GM23338 (cell line): Measurements from ENCODE around the gene PCDHA13. TPM values are rescaled to one million over a fixed set of nuclear protein-coding genes. Genes with fewer than 3 reads are reported as not detected.
A peak's percentile ranks its signal among the peaks of the same experiment; 100 is the strongest.

Experiments
- ATAC-seq: fragments of 200-7000 bp; cut with Tn5 transposase; 3 replicates; pipeline ENCODE4 v1.9.1; 2020
- DNase-seq: peaks from one replicate; pipeline ENCODE4 v3.0.0-alpha.2; 2015; ENCODE audit warnings: low spot score
- H2AFZ ChIP-seq: fragments of 200-600 bp; sonication (generic); 2 replicates; pipeline ENCODE4 v1.8.0; 2016; ENCODE audit warnings: antibody characterized with exemption, mild to moderate bottlenecking, moderate library complexity
- H3F3A ChIP-seq: fragments of 200-600 bp; sonication (generic); replicated peaks from 2 replicates; pipeline ENCODE4 v1.8.0; 2017; ENCODE audit warnings: antibody characterized with exemption, mixed run types, low read depth
- H3K27ac ChIP-seq: fragments of 200-600 bp; sonication (generic); 2 replicates; pipeline ENCODE4 v1.6.1; 2016; ENCODE audit warnings: low read depth
- H3K27me3 ChIP-seq: fragments of 200-600 bp; sonication (generic); 2 replicates; pipeline ENCODE4 v1.8.0; 2016; ENCODE audit warnings: mild to moderate bottlenecking, mixed run types, moderate library complexity; ENCODE audit not compliant: insufficient read depth
- H3K36me3 ChIP-seq: fragments of 200-600 bp; sonication (generic); 2 replicates; pipeline ENCODE4 v1.8.0; 2016; ENCODE audit warnings: mild to moderate bottlenecking; ENCODE audit not compliant: insufficient read depth
- H3K4me1 ChIP-seq: fragments of 200-600 bp; sonication (generic); 2 replicates; pipeline ENCODE4 v1.8.0; 2016; ENCODE audit warnings: mild to moderate bottlenecking, moderate library complexity; ENCODE audit not compliant: insufficient read depth
- H3K4me2 ChIP-seq: fragments of 200-600 bp; sonication (generic); 2 replicates; pipeline ENCODE4 v1.7.1; 2017; ENCODE audit warnings: mixed run types
- H3K4me3 ChIP-seq: fragments of 200-600 bp; sonication (generic); 2 replicates; pipeline ENCODE4 v1.6.1; 2016; ENCODE audit warnings: mixed run types
- H3K79me2 ChIP-seq: fragments of 200-600 bp; sonication (generic); replicated peaks from 2 replicates; pipeline ENCODE4 v1.8.0; 2017; ENCODE audit warnings: mild to moderate bottlenecking; ENCODE audit not compliant: insufficient read depth
- H3K9me2 ChIP-seq: fragments of 200-600 bp; sonication (generic); 2 replicates; pipeline ENCODE4 v1.8.0; 2017; ENCODE audit not compliant: insufficient read depth
- H4K20me1 ChIP-seq: fragments of 200-600 bp; sonication (generic); replicated peaks from 2 replicates; pipeline ENCODE4 v1.8.0; 2017; ENCODE audit warnings: mild to moderate bottlenecking; ENCODE audit not compliant: insufficient read depth
- H3K27ac Mint-ChIP-seq: 2 replicates; pipeline ENCODE4 v1.8.0; 2020; ENCODE audit warnings: inconsistent platforms, mild to moderate bottlenecking, moderate library complexity, mixed read lengths
- H3K27me3 Mint-ChIP-seq: 3 replicates; pipeline ENCODE4 v1.8.0; 2022; ENCODE audit warnings: low read depth, mild to moderate bottlenecking, moderate library complexity, mixed read lengths, inconsistent platforms; ENCODE audit not compliant: insufficient read depth, poor library complexity
- H3K36me3 Mint-ChIP-seq: 3 replicates; pipeline ENCODE4 v1.8.0; 2021; ENCODE audit warnings: low read depth, mild to moderate bottlenecking, inconsistent platforms, moderate library complexity, mixed read lengths
- H3K4me1 Mint-ChIP-seq: 3 replicates; pipeline ENCODE4 v1.8.0; 2020; ENCODE audit warnings: mild to moderate bottlenecking, inconsistent platforms, mixed read lengths
- H3K4me3 Mint-ChIP-seq: 3 replicates; pipeline ENCODE4 v1.8.0; 2021; ENCODE audit warnings: moderate library complexity, mild to moderate bottlenecking, inconsistent platforms, mixed read lengths
- H3K9me3 Mint-ChIP-seq: 3 replicates; pipeline ENCODE4 v1.8.0; 2020; ENCODE audit warnings: moderate library complexity, mild to moderate bottlenecking, inconsistent platforms, mixed read lengths
- CREB1 ChIP-seq: fragments of 250-450 bp; sonication (Bioruptor Pico); IDR thresholded peaks from 2 replicates; pipeline ENCODE4 v1.5.0; 2020; ENCODE audit warnings: low read depth, mild to moderate bottlenecking, moderate library complexity
- EZH2 ChIP-seq: fragments of 200-600 bp; sonication (generic); IDR thresholded peaks from one replicate; pipeline ENCODE4 v1.8.0; 2017; ENCODE audit warnings: antibody characterized with exemption, mild to moderate bottlenecking, low read depth; ENCODE audit not compliant: unreplicated experiment
- EZH2phosphoT487 ChIP-seq: fragments of 200-600 bp; sonication (generic); IDR thresholded peaks from one replicate; pipeline ENCODE4 v1.8.1; 2018; ENCODE audit warnings: antibody characterized with exemption; ENCODE audit not compliant: unreplicated experiment
- JUNB ChIP-seq: IDR thresholded peaks from one replicate; pipeline ENCODE4 v1.6.1; 2016; ENCODE audit warnings: antibody characterized with exemption; ENCODE audit not compliant: unreplicated experiment
- POLR2AphosphoS5 ChIP-seq: IDR thresholded peaks from 2 replicates; pipeline ENCODE4 v1.6.1; 2016; ENCODE audit warnings: antibody characterized with exemption, low read depth
- STAT1 ChIP-seq: IDR thresholded peaks from one replicate; pipeline ENCODE4 v1.6.1; 2016; ENCODE audit warnings: antibody characterized with exemption; ENCODE audit not compliant: unreplicated experiment
- polyA plus RNA-seq: library from polyadenylated mRNA; unstranded; fragments of >200 nt; fragmentation: Nextera tagmentation; extraction: Ambion mirVana; gene quantifications from 2 replicates; pipeline ENCODE4 v1.2.1, GENCODE V29; 2016
- total RNA-seq: library from RNA; depleted of rRNA; stranded (reverse); fragments of >200 nt; shearing (Covaris generic); gene quantifications from 2 replicates; pipeline ENCODE4 v1.2.3, GENCODE V29; 2014
- TF ChIP-seq, protein P1 (sequence below): IDR thresholded peaks from one replicate; pipeline ENCODE4 v1.6.1; 2018; ENCODE audit warnings: antibody characterized with exemption; ENCODE audit not compliant: unreplicated experiment
- TF ChIP-seq, protein P2 (sequence below): IDR thresholded peaks from 2 replicates; pipeline ENCODE4 v1.6.1; 2016; ENCODE audit warnings: antibody characterized with exemption

PCDHA13 gene
- total and polyA plus RNA-seq, 2 experiments from 2014 or later = 1.2 to 9.8 TPM

DNA sequence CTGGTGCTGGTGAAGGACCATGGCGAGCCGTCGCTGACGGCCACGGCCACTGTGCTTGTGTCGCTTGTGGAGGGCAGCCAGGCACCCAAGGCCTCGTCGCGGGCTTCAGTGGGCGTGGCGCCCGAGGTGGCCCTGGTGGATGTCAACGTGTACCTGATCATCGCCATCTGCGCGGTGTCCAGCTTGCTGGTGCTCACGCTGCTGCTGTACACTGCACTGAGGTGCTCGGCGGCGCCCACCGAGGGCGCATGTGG, 24.0 kb upstream of the PCDHA13 start:
- Mint-ChIP-seq H3K9me3 (peaks cover 42% of the 10 kb centered on the region), H3K4me1 (peaks cover 7% of the 10 kb centered on the region; the same call in 2 of the 3 replicates), H3K4me3 (peak overlapping the region; percentile 30; the same call in 1 of the 3 replicates)

DNA sequence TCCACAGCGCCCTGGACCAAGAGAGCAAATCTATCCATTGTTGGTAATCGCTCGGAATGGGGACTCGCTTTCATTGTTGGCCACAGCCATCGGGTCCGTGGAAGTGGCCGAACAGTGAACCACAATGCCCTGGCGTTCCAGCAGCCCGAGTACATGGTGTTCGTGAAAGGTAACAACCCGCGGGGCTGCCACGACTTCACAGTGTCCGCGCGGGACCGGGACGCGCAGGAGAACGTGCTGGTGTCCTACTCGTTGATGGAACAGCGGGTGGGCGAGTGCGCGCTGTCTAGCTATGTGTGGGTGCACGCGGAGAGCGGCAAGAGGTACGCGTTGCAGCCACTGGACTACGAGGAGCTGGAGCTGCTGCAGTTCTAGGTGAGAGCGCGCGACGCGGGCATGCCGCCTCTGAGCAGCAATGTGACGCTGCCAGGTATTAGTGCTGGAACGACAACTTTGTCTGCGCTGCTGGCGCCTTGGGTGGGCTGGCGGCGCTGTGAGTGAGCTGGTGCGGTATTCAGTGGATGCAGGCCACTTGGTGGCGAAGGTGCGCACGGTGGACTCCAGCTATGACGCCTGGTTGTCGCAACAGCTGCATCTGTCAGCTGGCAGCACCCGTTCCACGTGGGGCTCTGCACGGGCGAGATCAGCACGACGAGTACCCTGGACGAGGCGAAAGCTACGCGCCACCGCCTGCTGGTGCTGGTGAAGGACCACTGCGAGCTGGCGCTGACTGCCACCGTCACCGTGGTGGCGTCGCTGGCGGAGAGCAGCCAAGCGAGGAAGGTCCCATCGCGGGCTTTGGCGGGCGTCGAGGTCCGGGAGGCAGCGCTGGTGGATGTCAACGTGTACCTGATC, 19.3 kb upstream of the PCDHA13 start:
- no peaks in the 10 kb centered on the region for H3F3A ChIP-seq
- no peak overlapping the region for H3K27ac Mint-ChIP-seq
- no peaks in the 10 kb centered on the region for H3K4me1 ChIP-seq
- no peaks in the 10 kb centered on the region for H3K4me1 Mint-ChIP-seq
- H3K4me2 ChIP-seq = no peak overlapping the region
- peaks cover 15% of the 10 kb centered on the region for H3K79me2 ChIP-seq
- peaks cover 51% of the 10 kb centered on the region for H3K36me3 Mint-ChIP-seq
- no peak overlapping the region for H3K4me3 Mint-ChIP-seq
- ATAC-seq (no peak), DNase-seq (no peak)
- H2AFZ ChIP-seq = no peak overlapping the region
- H3K27me3 ChIP-seq = no peaks in the 10 kb centered on the region
- H3K9me3 Mint-ChIP-seq = peaks cover 31% of the 10 kb centered on the region; the same call in 2 of the 3 replicates
- H3K9me2 ChIP-seq = no peaks in the 10 kb centered on the region
- no peaks in the 10 kb centered on the region; the same call in 1 of the 2 replicates for H3K36me3 ChIP-seq
- no peak overlapping the region for H3K27ac ChIP-seq
- no peaks in the 10 kb centered on the region; the same call in 1 of the 2 replicates for H4K20me1 ChIP-seq
- peaks cover 3% of the 10 kb centered on the region for H3K27me3 Mint-ChIP-seq
- no peak overlapping the region for H3K4me3 ChIP-seq
- TF ChIP-seq EZH2phosphoT487 (no peak), EZH2 (no peak)
- TF ChIP-seq, protein P1, sequence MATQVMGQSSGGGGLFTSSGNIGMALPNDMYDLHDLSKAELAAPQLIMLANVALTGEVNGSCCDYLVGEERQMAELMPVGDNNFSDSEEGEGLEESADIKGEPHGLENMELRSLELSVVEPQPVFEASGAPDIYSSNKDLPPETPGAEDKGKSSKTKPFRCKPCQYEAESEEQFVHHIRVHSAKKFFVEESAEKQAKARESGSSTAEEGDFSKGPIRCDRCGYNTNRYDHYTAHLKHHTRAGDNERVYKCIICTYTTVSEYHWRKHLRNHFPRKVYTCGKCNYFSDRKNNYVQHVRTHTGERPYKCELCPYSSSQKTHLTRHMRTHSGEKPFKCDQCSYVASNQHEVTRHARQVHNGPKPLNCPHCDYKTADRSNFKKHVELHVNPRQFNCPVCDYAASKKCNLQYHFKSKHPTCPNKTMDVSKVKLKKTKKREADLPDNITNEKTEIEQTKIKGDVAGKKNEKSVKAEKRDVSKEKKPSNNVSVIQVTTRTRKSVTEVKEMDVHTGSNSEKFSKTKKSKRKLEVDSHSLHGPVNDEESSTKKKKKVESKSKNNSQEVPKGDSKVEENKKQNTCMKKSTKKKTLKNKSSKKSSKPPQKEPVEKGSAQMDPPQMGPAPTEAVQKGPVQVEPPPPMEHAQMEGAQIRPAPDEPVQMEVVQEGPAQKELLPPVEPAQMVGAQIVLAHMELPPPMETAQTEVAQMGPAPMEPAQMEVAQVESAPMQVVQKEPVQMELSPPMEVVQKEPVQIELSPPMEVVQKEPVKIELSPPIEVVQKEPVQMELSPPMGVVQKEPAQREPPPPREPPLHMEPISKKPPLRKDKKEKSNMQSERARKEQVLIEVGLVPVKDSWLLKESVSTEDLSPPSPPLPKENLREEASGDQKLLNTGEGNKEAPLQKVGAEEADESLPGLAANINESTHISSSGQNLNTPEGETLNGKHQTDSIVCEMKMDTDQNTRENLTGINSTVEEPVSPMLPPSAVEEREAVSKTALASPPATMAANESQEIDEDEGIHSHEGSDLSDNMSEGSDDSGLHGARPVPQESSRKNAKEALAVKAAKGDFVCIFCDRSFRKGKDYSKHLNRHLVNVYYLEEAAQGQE = no peak

More for the DNA sequence above, 24.0 kb upstream of the PCDHA13 start:
- Histone ChIP-seq H3K4me3 (no peak overlapping the region), H3K36me3 (no peaks in the 10 kb centered on the region), H3K9me2 (no peaks in the 10 kb centered on the region), H3K79me2 (peaks cover 15% of the 10 kb centered on the region), H3K27me3 (no peaks in the 10 kb centered on the region), H3K4me1 (no peaks in the 10 kb centered on the region; the same call in 1 of the 2 replicates), H3F3A (no peaks in the 10 kb centered on the region), H3K27ac (no peak overlapping the region), H2AFZ (no peak overlapping the region), H3K4me2 (no peak overlapping the region), H4K20me1 (no peaks in the 10 kb centered on the region)
- DNase-seq (no peak), ATAC-seq (no peak)
- TF ChIP-seq POLR2AphosphoS5 (no peak), EZH2 (no peak), EZH2phosphoT487 (no peak), STAT1 (no peak), CREB1 (CRISPR knock-in tag) (no peak), JUNB (no peak)
- TF ChIP-seq, protein P2, sequence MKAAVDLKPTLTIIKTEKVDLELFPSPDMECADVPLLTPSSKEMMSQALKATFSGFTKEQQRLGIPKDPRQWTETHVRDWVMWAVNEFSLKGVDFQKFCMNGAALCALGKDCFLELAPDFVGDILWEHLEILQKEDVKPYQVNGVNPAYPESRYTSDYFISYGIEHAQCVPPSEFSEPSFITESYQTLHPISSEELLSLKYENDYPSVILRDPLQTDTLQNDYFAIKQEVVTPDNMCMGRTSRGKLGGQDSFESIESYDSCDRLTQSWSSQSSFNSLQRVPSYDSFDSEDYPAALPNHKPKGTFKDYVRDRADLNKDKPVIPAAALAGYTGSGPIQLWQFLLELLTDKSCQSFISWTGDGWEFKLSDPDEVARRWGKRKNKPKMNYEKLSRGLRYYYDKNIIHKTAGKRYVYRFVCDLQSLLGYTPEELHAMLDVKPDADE = no peak
- TF ChIP-seq, protein P1 = no peak
- no peak overlapping the region for H3K27ac Mint-ChIP-seq
- H3K36me3 Mint-ChIP-seq = peaks cover 56% of the 10 kb centered on the region
- H3K27me3 Mint-ChIP-seq = peaks cover 5% of the 10 kb centered on the region
